GM21360 (cell line): ENCODE results near the gene HMCES.
"Not testable (repeated sequence)": the region's sequence is repeated elsewhere in the genome, so short reads cannot be mapped to it uniquely, and the experiment has no call there.

ENCODE experiments used
- ATAC-seq: cut with Tn5 transposase; IDR thresholded peaks from one replicate; pipeline ENCODE4 v1.9.1; 2021; ENCODE audit warnings: mild to moderate bottlenecking, moderate library complexity; ENCODE audit not compliant: unreplicated experiment

HMCES gene

DNA sequence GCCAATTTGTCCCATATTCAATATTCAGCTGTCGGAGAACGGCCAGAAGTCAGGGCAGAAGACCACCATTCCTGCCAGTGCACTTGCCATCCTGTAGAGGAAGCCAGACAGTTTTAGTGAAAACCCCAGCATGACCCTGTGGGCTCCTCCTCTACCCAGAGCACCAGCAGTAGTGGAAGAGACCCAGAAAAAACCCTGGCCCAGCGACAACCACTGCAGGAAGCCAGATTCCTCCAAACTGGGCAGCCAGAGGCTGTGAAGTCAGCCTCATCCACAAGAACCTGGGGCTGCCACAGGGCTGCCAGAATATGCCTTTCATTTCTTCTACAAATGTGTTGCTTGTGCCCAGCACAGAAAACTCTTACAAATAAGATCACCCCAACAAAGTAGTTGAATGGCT is 67.3 kb downstream of the HMCES start:
- no peak for ATAC-seq

GRCh38 chr3:129346695-129347457 is 68.2 kb downstream of the HMCES start:
- no peak for ATAC-seq

DNA sequence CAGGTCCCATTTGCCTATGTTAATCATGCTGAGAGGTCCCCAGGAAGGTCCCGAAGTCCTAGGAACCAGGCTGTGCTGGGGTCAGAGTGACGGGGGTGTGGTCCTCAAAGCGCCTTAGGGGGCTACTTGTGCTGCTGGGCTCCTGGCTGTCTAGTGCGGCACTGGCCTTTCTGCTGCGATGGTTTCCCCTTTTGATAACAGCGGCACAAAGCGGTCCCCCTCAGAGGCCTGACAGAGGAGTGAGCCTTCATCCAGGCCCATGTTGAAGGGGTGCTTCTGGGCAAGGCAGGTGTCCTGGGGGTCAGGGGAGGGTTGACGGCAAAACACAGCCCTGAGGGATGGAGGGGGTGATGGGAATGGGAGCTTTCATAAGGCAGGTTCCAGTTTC is 68.8 kb downstream of the HMCES start:
- no peak for ATAC-seq

GRCh38 chr3:129348734-129349133 is 70.1 kb downstream of the HMCES start:
- ATAC-seq, result no peak

GRCh38 chr3:129349169-129349568 is 70.5 kb downstream of the HMCES start:
- ATAC-seq, result not testable (repeated sequence)

DNA sequence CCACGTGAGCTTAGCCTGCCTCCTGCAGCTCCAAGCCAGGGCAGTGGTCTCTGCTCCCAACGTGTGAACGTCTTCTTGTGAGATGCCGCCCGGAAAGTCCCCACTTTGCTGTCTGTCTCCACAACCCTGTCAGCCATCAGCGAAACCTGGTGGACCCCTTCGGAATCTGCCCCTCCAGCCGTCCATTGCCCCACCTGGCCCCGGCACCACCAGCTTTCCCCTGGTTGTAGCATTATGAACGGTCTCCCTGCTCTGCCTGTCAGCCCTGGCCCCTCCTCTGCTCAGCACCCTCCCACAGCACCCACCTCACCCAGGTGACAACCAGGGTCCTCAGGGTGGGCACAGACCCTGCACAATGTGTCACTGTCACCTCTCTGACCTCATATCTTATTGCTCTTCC is 71.1 kb downstream of the HMCES start:
- ATAC-seq, result no peak

DNA sequence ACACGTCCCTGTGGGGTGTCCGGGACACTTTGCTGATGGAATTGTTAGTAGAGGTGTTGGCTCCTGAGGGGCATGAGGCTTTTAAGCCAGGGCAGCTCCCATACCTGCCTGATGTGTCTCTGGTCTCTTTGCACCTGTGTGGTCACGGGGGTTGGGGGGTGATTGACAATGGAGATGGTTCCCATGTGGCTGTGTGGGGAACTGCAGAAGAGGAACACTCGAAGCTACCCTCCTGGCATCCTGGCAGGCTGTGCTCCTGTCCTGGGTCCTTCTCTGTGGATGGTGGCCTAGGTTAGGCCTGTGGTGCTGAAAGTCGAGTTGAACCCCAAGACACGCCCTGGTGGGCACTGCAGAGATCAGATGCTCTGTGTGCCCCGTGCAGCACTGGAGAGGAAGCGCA is 73.4 kb downstream of the HMCES start:
- ATAC-seq, result no peak

DNA sequence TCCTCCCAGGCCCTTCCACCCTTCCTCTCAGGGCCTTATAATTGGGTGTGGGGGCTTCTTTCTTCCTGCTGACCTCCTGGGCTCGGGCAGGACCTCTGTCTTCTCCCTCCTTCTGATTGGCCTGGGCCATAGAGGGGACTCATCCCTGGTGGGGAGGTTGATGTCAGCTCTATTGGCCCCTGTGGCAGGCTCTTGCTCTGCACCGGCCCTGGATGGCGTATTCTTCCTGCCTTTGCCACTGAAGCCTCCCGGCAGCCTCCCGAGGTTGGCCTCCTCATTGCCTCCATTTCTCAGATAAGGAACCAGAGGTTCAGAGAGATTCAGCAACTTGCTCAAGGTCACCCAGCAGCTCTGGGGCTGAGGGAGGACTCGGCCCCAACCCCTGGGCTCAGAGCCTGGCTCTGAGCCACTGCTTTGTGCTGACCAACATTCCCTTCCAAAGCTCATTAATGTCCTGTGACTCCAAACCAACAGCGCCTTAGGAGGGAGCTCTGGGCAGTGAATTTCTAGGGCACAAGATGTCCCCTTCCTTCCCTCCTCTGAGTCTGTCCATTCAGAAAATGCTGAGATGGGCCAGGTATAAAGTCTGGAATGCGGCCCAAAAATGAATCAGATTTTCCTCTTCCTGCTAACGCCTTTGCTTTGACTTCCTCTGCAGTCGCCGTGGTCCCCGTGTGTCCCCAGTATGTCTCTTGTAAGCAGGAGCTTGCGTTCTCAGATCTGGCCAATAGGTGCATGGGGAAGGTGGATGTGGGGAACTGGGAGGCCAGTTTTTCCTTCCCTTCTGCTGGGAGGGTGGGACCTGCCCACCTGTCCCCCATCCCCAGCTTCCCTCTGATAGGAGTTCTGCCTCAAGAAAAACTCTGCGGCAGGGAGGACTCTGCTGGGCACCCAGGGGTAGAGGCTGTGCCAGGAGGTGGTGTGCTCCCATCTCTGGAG is 74.2 kb downstream of the HMCES start:
- ATAC-seq, result no peak

DNA sequence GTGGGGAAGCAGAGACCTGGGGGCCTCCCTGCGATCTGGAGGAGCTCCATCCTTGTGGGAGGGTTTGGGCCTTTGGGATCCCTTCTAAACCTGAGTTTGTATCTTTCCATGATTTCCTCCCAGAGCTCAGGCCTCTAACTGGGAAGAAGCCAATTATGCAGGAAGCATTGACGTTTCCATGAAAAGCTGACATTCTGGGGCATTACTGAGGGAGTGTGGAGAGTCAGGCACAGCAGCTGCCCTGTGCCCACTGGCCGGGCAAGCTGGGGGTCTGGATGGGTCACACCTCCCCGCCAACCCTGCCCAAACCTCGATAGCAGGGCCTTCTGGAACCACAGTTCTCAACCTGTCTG is 74.9 kb downstream of the HMCES start:
- no peak for ATAC-seq
